Activated gamma-delta T cell treated with Interleukin-2 at 50 U/mL for 16 hours (primary cell): ENCODE results near the gene GPR4.
"Not testable (repeated sequence)": the region's sequence is repeated elsewhere in the genome, so short reads cannot be mapped to it uniquely, and the experiment has no call there.

ENCODE experiments used
- DNase-seq: peaks from one replicate; pipeline ENCODE4 v3.0.0-alpha.2; 2020

Gene GPR4

GRCh38 chr19:45621976-45622503, 20.0 kb upstream of the GPR4 start:
- no peak for DNase-seq

- no peak for DNase-seq
Measured at GRCh38 chr19:45621389-45621788, 19.4 kb upstream of the GPR4 start.

- DNase-seq, result no peak
Measured at GRCh38 chr19:45616704-45617017, 14.6 kb upstream of the GPR4 start.

- DNase-seq, result peak; percentile 50
Measured at GRCh38 chr19:45615795-45616703, 14.0 kb upstream of the GPR4 start.

GRCh38 chr19:45615056-45615455, 13.0 kb upstream of the GPR4 start:
- DNase-seq, result not testable (repeated sequence)

GRCh38 chr19:45613926-45614725, 12.1 kb upstream of the GPR4 start:
- DNase-seq, result no peak

- DNase-seq, result no peak
Measured at GRCh38 chr19:45608948-45609347, 6.9 kb upstream of the GPR4 start.

- peak; percentile 31 for DNase-seq
Measured at GRCh38 chr19:45607071-45608029, 5.3 kb upstream of the GPR4 start.

GRCh38 chr19:45601115-45601514, 897 bp downstream of the GPR4 start:
- no peak for DNase-seq

- no peak for DNase-seq
Measured at GRCh38 chr19:45600340-45600885, 1.6 kb downstream of the GPR4 start.

GRCh38 chr19:45599286-45599685, 2.7 kb downstream of the GPR4 start:
- no peak for DNase-seq

- no peak for DNase-seq
Measured at GRCh38 chr19:45598267-45599001, 3.6 kb downstream of the GPR4 start.

GRCh38 chr19:45597425-45598111, 4.4 kb downstream of the GPR4 start:
- no peak for DNase-seq

- DNase-seq, result no peak
Measured at GRCh38 chr19:45595814-45596213, 6.2 kb downstream of the GPR4 start.

GRCh38 chr19:45593520-45593919, 8.5 kb downstream of the GPR4 start:
- DNase-seq, result no peak

- no peak for DNase-seq
Measured at GRCh38 chr19:45592366-45592765, 9.6 kb downstream of the GPR4 start.

GRCh38 chr19:45591638-45592005, 10.4 kb downstream of the GPR4 start:
- no peak for DNase-seq

- no peak for DNase-seq
Measured at GRCh38 chr19:45591004-45591637, 10.9 kb downstream of the GPR4 start.

GRCh38 chr19:45590300-45591003, 11.6 kb downstream of the GPR4 start:
- DNase-seq, result no peak

- DNase-seq, result no peak
Measured at GRCh38 chr19:45589768-45590167, 12.2 kb downstream of the GPR4 start.
